HG02759 (cell line): ENCODE results near the gene SETD3.

Experiments
- ATAC-seq: cut with Tn5 transposase; IDR thresholded peaks from one replicate; pipeline ENCODE4 v1.9.1; 2021; ENCODE audit warnings: mild to moderate bottlenecking, moderate library complexity; ENCODE audit not compliant: unreplicated experiment

The SETD3 gene

GRCh38 chr14:99516871-99517642, 36.4 kb upstream of the SETD3 start:
- ATAC-seq = no peak

GRCh38 chr14:99516156-99516870, 35.7 kb upstream of the SETD3 start:
- ATAC-seq = no peak

GRCh38 chr14:99515301-99516155, 34.9 kb upstream of the SETD3 start:
- ATAC-seq = no peak

GRCh38 chr14:99514552-99515300, 34.1 kb upstream of the SETD3 start:
- ATAC-seq = no peak

- no peak for ATAC-seq
Measured at GRCh38 chr14:99513946-99514551, 33.4 kb upstream of the SETD3 start.

- ATAC-seq = no peak
Measured at GRCh38 chr14:99513183-99513694, 32.6 kb upstream of the SETD3 start.

GRCh38 chr14:99512571-99513182, 32.0 kb upstream of the SETD3 start:
- no peak for ATAC-seq

- no peak for ATAC-seq
Measured at GRCh38 chr14:99512110-99512449, 31.4 kb upstream of the SETD3 start.

GRCh38 chr14:99511421-99512109, 30.9 kb upstream of the SETD3 start:
- ATAC-seq = no peak

- no peak for ATAC-seq
Measured at GRCh38 chr14:99510556-99511139, 30.0 kb upstream of the SETD3 start.

- ATAC-seq = no peak
Measured at GRCh38 chr14:99509871-99510555, 29.4 kb upstream of the SETD3 start.

- ATAC-seq = no peak
Measured at GRCh38 chr14:99508896-99509629, 28.4 kb upstream of the SETD3 start.

- ATAC-seq = no peak
Measured at GRCh38 chr14:99507860-99508640, 27.4 kb upstream of the SETD3 start.

GRCh38 chr14:99506276-99506675, 25.6 kb upstream of the SETD3 start:
- no peak for ATAC-seq

- no peak for ATAC-seq
Measured at GRCh38 chr14:99505089-99505488, 24.4 kb upstream of the SETD3 start.

- ATAC-seq = no peak
Measured at GRCh38 chr14:99503848-99504453, 23.3 kb upstream of the SETD3 start.
